GM19328 (cell line): ENCODE results near the gene HDC.

Experiments
- ATAC-seq: cut with Tn5 transposase; IDR thresholded peaks from one replicate; pipeline ENCODE4 v1.9.1; 2021; ENCODE audit warnings: mild to moderate bottlenecking, moderate library complexity; ENCODE audit not compliant: unreplicated experiment

The HDC gene

DNA sequence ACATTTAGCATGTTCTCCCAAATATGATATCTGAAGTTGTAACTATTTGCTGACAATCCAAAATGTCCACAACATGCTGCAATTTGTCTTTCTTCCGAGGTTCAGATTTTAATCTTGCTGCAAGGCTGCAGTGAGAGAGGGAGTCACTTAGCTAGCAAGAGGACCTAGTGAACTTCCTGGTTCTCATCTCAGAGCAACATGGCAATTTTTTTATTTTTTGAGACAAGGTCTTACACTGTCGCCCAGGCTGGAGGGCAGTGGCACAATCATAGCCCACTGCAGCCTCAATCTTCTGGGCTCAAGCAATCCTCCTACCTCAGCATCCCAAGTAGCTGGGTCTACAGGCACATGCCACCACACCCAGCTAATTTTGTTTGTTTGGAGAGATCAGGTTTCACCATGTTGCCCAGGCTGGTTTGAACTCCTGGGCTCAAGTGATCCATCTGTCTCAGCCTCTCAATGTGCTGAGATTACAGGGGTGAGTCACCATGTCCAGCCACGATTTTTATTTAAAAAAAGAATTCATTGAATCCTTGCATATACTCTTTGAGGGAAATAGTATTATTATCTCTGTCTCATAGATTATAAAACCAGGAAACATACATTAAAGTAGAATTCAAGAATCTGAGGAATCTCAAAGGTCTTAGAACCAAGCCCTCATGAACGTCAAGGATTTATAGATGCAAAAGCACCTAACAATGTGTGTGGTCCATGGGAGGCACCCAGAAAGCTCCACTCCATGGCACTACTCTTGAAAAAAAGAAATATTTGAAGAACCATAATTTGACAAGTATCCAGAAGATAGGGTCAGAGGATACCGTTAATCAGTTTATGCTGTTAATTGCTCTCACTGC lies 9.1 kb downstream of the HDC start:
- no peak for ATAC-seq

DNA sequence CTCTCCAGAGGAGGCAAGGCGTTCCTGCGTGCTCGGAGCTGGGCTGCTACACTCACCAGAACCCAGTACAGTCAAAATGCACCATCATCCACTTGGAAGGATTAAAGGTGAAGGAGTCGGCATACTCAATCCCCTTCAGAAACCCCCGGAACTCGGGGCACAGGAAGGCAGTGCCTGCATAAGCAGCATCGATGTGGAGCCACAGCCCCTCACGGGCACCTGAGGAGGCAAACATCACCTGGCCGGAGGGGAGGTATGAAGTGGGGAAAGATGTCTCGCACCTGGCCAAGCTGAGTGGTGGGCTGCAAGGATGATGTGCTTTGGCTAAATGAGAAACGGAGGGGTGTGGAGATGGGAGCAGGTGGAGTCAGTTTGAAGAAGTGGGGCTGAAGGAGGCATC lies 13.0 kb downstream of the HDC start:
- ATAC-seq: no peak

DNA sequence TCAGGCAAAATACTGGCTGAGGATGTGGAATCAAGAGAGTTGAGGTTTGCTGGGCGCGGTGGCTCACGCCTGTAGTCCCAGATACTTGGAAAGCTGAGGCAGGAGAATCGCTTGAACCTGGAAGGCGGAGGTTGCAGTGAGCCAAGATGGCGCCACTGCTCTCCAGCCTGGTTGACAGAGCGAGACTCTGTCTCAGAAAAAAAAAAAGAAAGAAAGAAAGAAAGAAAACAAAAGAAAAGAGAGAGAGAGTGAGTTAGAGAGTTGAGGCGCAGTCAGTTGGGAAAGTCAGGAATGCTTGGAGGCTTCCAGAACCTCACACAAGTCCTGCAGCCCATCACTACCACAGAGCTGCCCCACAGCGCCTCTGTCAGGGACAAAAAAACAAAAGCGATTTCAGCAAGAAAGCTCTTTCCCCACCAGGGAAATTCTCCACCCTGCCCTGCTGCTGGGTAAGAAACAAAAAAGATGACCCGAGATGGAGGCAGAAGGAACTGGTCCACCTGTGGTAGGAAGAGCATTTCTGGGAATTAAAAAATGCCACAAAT lies 13.8 kb downstream of the HDC start:
- ATAC-seq: no peak

DNA sequence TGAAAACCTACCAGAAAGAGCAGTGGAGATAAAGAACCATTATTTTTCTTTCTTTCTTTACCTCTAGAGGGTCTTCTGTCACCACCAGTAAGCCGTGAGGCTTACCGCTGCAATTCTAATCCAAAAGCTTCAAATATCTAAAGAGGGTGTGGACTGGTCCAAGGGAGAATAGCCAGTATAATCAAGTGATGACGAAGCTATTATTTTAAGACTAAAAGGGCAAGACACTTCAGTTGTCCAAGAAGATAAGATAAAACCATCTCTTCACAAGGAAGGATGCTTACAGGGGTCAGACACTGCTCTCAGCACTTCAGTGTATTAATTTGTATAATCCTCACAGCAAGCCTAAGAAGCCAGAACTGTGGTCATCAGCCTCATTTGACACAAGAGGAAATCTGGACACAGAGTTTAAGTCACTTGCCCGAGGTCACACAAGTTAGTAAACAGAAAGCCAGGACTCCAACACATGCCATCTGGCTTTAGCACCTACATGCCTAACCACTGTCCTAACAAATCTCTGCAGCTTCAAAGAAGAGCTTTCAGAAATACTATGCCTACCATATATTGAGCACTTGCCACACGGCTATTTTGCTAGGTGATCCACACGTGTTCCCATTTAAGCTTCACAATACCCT lies 14.6 kb downstream of the HDC start:
- ATAC-seq: no peak

DNA sequence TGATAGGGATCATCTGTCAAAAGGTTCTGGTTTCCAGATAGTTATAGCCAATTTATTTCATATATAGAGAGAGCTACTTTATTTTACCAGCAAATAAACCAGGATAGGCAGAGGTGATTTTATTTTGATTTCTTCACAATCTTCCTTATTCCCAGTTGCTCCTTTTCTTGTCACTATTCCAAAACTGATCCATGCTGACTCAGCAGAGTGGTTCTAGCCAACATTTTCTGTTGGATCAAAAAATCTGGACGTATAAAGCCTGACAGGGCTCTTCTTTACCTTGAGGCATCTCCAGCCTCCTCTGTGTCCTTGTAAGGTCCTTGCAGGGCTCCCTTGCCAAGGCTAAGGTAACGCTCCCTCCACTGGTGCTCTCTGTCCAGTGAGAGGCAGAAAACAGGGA lies 15.8 kb downstream of the HDC start:
- ATAC-seq: no peak

DNA sequence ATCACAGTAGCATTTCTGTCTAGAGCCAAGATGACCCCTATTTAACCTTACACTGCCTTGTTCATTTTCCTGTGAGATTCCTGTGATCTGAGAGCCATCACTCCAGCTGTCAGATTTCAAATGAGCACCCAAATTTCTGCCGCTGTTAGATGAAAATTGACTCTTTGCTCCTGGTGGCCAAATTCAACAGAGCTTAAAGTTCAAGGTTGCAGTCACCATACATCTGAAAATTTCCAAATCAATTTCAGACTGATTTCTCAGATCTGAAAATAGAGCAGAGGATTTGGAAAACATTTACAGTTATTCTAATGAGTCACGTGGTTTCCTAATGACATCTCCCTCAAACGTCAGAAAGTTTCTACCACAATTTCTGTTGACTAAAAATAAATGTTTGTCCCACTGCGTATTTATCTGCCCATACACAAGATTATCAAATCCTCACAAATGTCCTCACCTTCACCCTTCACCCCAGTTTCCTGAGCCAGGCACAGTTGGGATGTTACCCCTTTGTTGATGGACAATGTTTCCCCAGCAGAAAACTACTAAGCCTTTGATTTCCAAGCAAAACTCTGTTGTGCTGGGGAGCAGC lies 16.4 kb downstream of the HDC start:
- no peak for ATAC-seq

DNA sequence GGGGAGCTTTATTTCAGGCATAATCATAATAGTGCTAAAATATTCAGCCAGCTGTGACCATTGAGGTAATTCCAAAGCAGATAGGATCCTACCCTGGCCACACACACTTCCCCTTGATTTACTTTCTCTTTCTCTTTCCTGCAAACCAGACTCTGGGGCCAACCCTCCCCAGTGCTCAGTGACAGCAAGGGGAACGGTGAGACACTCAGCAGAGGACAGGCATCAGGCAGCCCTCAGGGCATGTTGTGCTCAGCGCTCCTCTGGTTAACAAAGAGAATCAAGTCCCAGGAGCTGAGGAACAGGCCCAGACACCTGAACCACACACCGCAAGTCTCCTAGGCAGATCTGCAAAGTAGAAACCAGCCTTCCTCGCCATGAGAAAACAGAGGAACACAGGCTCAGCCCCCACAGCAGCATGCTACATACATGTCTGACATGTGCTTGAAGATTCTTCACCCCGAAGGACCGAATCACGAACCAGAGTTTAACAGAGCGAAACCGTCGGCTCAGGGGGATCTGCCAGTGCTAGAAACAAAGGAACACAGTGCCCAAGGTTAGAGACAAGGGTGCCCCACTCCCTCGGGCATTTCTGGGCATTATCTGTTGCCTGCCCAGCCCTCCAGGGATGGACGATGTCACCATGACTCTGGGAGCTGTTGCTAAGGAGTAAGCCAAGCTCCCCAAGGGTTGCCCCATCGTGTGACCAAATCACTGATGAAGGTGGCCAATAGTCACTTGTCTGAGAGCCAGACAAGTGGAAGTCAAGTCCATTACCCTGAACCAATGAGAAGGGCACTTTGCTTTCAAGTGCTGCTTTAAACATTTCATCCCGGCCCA lies 17.5 kb downstream of the HDC start:
- peak; percentile 99 for ATAC-seq

DNA sequence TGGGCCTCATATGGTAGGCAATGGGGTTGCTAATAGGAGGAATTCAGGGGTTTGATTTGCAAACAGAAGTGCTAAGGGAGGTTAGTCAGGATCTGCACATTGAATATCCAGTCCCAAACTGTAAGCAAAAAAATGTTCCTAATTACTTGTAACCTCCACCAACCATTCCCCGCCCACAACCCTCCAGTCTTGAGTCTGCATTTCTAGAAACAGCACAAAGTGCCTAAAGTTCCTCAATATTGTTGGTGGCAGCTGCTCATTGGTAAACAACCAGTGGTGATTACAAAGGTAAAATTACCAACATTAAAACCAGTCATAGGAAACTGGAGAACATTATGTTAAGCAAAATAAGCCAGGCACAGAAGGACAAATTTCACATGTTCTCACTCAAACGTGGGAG lies 18.9 kb downstream of the HDC start:
- no peak for ATAC-seq

DNA sequence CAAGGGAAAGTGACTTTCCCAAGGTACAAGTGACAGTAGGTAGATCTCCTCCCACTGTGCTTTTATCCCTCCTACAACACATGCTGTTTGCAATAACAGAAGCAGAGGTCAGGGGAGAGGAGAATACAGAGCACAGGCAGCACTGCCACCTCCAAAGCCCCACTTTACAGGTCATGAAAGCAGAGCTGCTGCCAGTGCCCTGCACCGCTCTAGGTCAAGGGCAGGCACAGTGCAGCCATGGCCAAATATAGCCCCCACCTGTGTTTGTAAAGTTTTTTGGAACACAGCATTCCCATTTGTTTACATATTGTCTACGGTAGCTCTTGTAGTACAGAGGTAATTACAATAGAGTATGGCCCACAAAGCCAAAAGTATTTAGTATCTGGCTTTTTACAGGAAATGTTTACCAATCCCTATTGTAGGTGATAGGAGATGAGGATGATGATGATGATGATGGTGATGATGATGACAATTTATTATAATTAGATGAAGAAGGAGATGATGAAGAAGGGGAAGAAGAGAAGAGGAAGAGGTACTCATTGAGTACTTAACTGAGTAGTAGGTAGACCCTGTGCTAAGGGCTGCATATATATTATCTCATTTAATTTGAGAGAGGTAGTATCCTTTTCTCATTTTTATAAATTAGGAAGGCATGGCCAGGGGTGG lies 20.4 kb downstream of the HDC start:
- no peak for ATAC-seq

DNA sequence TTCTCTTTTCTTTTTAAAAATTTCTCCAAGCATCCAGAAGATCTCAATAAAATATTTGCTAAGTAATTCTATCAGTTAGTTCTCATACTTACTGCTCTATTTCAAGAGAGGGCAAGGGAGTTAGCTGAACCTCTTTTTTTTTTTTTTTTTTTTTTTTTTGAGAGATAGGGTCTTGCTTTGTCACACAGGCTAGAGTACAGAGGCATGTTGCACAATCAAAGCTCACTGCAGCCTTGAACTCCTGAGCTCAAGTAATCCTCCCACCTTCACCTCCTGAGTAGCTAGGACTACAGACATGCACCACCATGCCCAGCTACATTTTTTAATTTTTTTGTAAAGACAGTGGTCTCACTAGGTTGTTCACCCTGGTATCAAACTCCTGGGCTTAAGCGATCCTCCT lies 21.4 kb downstream of the HDC start:
- ATAC-seq: no peak

DNA sequence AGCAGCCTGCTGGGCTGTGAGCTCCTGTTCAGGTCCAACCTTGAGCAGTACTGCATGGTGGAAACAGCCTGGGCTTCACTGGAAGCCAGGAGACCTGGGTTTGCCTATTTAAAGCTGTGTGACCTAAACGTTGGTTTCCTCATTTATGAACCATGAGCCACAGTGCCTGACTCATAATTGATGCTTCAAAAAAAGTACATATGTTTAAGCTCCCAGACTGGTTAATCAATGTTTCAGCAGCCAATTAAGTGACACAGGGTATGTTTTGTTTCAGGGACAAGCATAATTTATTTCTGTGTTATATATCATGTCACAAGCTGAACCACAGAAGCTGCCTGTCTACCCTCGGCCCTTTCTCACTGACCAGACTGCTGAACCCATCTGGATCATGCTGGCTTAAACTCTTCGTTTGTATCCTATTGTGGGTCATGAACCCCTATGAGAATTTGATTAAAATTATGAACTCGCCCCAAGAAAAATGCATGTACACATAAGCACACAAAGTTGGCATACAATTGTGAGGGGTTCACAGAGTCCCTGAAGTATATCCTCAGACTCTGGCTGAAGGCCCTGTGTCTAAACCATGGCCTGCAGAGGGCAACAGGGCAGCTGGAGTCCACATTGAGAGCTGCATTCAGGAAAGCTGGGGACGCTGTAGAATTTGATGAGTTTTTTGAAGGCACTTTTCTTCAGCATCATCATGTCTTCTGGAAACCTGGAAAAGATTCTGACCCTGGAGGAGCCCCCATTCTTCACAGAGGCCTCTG lies 23.7 kb downstream of the HDC start:
- ATAC-seq: no peak

DNA sequence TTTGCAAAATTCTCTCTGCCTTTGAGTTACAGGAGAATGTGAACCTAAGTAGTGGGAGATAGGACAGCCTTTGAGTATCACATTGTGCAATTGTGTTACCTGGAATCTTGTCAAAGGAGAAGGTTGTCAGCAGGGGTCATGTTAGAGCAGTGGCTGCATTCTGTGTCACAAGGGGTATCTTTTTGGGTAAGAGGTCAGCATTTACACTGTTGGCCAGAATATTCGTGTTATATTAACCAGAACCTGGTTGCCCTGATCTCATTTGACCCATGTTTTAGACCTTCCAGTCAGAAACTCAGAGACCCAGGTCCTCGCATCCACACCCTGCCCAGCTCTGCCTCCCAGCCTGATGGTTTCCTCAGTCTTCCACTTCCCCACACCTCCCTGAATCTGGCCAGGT lies 27.3 kb downstream of the HDC start:
- ATAC-seq: no peak

DNA sequence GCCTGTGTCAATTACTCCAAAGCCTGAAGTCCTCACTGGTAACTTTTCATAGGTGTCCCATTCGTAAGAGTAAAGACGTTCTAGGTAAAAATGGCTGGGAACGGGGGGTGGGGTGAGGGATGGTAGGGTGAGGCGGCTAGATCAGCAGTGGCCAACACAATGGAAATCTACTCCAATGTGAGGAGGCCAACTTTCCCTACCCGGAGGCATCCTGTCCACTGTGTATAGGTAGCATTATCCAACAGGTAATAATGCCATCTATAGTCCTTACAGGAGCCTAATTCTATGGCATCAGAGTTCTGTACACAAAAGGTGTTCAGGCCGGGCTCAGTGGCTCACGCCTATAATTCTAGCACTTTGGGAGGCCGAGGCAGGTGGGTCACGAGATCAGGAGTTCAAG lies 29.1 kb downstream of the HDC start:
- no peak for ATAC-seq

DNA sequence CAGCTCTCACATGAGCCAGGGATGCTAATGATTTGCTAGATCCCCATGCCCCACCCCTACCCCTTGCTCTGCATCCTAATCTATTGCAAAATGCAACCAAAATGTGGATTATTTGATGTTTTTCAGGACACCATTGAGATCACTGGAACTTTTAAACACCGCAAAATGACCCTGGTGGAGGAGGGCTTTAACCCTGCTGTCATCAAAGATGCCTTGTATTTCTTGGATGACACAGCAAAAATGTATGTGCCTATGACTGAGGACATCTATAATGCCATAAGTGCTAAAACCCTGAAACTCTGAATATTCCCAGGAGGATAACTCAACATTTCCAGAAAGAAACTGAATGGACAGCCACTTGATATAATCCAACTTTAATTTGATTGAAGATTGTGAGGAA lies 29.7 kb downstream of the HDC start:
- ATAC-seq: no peak

DNA sequence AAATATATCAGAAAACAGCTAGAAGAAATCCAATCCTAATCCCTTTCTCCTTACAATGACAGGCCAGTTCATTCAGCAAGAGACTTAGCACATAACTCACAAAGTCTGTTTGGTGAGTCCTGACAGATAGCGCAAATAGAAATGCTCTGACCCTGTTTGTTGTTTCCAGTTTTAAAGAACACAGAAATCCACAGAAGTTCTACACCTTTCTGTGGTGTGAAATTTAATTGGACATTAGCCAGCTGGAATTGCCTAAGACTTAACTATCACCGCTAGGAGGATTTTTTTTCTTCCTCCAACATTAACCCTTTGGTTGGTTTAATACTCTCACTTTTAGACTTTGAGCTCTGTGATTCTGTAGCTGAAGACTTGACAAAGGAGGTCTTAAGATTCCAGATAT lies 30.8 kb downstream of the HDC start:
- ATAC-seq: no peak

DNA sequence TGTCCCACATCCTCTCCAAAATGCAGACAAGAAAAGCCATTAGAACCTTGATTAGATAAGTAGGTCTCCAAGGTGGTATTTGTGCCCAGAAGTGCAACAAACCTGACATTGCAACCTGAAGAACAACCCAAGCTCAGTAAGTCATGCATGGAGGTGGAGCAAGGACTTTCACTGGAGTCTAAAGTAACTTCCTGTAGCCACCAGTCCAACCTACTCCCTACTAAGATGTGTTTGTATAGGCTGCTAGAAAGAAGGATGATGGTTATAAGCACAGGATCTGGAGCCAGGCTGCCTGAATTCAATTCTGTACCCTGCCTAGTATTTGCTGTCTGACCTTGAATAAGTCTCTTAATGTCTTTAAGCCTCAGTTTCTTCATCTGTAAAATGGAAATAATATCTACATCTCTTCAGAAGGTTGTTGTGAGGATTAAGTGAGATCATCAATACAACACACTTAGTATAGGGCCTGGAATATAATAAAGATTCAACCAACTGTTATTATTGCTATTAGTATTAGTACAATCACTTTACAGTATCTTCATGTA lies 32.3 kb downstream of the HDC start:
- no peak for ATAC-seq

DNA sequence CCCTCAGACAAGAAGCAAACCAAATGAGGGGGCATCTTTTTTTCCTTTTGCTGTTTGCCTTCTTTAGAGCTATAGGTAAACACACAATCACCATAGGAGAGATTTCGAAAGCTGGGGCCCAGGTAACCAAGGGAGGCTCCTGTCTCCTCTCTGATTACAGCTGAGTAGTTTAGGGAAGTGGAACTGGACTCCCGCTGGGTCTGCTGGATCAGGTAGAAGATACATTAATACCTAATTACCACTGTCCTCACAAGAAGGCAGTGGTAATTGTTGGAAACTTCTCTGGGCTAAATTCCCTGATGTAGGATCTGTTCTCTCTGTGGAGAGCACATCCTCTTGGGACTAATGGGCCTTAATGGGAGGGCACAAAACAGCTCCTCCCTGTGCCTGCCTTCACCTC lies 32.7 kb downstream of the HDC start:
- no peak for ATAC-seq

DNA sequence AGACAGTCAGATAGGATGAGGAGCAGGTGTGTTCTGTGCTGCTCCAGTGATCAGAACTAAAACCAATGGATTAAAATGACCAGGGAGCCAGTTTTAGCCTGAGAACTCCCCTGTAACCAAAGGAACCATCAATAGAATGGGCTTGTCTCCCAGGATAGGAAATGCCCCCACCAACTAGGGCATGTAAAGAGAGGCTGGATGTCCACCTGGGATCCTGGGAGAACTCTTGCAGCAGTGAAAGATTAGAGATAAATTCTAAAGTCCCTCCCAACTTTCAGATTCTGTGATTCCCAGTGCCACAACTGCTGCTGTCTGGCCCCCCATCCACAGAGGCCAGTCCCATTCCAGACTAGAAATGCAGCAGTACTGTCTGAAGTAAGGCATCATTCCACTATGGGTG lies 33.8 kb downstream of the HDC start:
- no peak for ATAC-seq

DNA sequence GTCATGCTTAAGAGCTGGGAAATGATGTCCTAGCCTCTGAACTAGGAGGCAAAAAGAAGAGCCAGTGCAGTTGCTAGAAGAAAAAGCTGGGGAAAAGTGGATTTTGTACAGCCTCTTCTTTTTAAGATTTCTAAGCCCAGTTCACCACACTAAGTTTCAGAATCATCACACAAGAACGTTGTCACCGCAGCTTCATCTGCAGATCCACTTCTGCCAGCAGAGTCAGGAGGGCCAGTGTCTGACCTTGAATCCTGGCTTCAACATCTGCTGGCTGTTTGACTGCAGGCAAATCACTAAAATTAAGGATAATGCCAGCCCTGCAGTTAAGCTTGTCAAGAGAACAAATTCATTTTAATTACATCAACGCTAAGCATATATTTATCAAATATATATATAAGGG lies 36.2 kb downstream of the HDC start:
- no peak for ATAC-seq

DNA sequence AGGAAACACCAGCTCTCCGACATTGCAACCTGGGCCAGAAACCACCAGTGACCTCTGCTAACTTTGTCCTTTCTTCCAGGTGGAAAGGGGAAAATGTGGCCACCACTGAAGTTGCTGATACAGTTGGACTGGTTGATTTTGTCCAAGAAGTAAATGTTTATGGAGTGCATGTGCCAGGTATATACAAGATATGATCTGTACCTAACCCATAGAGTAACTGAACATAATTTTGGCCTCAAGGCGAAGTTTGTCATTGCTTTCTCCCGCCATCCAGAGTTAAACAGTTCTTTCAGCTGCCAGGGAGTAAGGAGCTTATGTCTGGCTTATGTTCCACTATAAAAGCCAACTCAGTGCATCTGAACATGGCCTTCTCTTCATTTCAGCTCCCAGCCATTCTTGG lies 36.7 kb downstream of the HDC start:
- no peak for ATAC-seq
